HG02571 (cell line): Measurements from ENCODE around the gene C20orf141.

Source experiments
- ATAC-seq: cut with Tn5 transposase; IDR thresholded peaks from one replicate; pipeline ENCODE4 v1.9.1; 2021; ENCODE audit warnings: mild to moderate bottlenecking, moderate library complexity; ENCODE audit not compliant: unreplicated experiment

C20orf141 gene

DNA sequence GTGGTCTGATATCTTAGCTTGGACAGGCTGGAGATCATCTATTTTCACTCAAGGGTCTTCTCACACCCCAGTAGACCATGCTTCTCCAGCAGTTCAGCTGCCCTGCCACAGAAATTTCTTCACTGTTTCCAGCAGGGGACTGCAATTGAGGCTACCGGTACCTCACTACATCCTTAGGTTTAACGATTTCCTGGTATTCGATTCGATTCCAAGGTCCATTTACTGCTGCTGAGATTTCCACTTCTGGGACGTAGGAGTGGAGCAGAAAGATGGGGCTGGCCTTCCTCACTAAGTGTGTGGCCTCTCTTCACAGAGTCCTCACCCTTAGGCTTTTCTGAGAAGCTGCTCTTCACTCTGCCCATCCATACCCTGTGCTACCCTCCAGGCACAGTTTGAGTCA is 31.9 kb downstream of the C20orf141 start:
- no peak for ATAC-seq

DNA sequence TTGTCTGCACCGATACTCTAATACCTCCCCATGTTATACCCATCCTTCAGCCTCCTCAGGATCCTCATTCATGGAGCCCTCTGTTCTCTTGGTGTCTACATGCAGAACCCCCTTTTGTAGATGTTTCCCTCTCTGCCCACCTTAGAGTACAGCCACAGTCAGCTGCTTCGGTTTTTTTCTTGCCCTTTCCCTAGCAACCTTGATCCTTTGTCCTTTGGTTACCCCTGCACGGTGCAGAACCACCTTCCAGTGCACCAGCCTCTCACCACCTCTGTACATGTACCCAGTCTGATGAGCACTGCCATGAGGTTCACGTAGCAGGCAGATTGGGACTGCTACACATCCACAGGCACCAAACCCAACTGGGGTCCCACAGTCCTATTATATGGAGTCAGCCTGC is 33.0 kb downstream of the C20orf141 start:
- no peak for ATAC-seq

- no peak for ATAC-seq
Observed at GRCh38 chr20:2849529-2849928, 34.7 kb downstream of the C20orf141 start.

DNA sequence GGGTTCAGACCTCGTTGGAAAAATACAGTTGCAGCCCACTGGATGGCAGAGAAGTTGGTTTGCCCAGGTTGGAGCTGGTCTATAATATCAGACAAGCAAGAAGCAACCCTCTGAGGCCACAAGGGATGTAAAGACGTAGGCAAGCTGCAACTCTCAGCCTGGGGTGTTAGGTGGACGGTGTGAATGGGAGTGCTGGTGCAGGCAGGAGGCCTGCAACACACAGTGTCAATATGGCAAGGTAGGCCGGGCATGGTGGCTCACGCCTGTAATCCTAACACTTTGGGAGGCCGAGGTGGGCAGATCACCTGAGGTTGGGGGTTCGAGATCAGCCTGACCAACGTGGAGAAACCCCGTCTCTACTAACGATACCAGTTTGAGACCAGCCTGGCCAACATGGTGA is 36.3 kb downstream of the C20orf141 start:
- ATAC-seq = no peak

DNA sequence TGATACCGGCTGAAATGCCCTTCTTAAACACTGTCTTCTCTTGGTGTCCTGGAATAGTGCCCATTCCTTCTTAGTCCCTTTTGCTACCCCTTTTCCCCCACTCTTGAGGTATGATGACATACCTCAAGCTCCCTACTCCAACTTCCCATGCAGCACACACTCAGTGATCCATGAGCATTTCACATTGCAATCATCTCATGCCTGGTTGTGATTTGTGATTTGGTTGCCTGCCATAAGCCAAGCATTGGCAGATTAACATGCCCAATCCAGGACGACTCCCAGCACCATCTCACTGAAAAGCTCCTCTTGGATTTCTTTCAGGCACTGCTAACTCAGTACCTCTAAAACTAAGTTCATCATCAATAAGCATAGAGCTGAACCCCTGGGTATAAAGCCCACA is 43.8 kb downstream of the C20orf141 start:
- ATAC-seq = no peak

GRCh38 chr20:2859330-2860121 is 44.7 kb downstream of the C20orf141 start:
- no peak for ATAC-seq

GRCh38 chr20:2864626-2865025 is 49.8 kb downstream of the C20orf141 start:
- no peak for ATAC-seq

DNA sequence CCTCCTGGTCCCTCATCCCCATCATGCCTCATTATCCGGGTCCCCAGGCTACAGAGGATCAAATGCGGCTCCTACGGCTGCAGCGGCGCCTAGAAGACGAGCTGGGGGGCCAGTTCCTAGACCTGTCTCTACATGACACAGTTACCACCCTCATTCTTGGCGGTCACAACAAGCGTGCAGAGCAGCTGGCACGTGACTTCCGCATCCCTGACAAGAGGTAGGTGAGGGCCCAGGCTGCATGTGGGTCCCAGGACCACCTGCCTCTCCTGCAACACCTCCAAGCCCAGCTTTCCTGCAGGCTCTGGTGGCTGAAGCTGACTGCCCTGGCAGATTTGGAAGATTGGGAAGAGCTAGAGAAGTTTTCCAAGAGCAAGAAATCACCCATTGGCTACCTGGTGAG is 50.3 kb downstream of the C20orf141 start:
- no peak for ATAC-seq
